ENCODE measurements around the gene MDFI.

Gene MDFI

GRCh38 chr6:41633056-41633634, 5.1 kb upstream of the MDFI start:
- H3K27ac ChIP-seq (ENCODE audit: low read depth, low read length, poor library complexity, severe bottlenecking) = no peak overlapping the region

GRCh38 chr6:41634657-41635056, 3.6 kb upstream of the MDFI start:
- no peak overlapping the region for H3K9ac ChIP-seq (ENCODE audit: low read length)
- H3K4me2 ChIP-seq (ENCODE audit: low read length) = no peak overlapping the region
- no peaks in the 10 kb centered on the region for H3K79me2 ChIP-seq (ENCODE audit: insufficient read depth, low read length)
- no peaks in the 10 kb centered on the region; the same call in 1 of the 2 replicates for H3K27me3 ChIP-seq (ENCODE audit: insufficient read depth, low read length)
- H3K36me3 ChIP-seq (ENCODE audit: insufficient read depth, low read length) = no peaks in the 10 kb centered on the region
- no peaks in the 10 kb centered on the region for H3K4me1 ChIP-seq (ENCODE audit: insufficient read depth, low read length, severe bottlenecking)
- no peaks in the 10 kb centered on the region for H3K9me2 ChIP-seq (ENCODE audit: low read depth, low read length)
- no peaks in the 10 kb centered on the region for H4K20me1 ChIP-seq (ENCODE audit: insufficient read depth, low read length)
- no peak overlapping the region for H3K4me3 ChIP-seq (ENCODE audit: low read depth, low read length, poor library complexity, severe bottlenecking)
- no peak overlapping the region for H3K27ac ChIP-seq (ENCODE audit: low read depth, low read length, poor library complexity, severe bottlenecking)
- H2AFZ ChIP-seq (ENCODE audit: low read length) = no peak overlapping the region
- H3F3A ChIP-seq (ENCODE audit: insufficient read depth, low read length) = no peaks in the 10 kb centered on the region
- TF ChIP-seq CTCF (IDR thresholded peaks at IDR 0.05; ENCODE audit: low read length) (no peak), EZH2 (IDR thresholded peaks at IDR 0.05; ENCODE audit: borderline replicate concordance, low read length) (no peak)
- H3K9me3 ChIP-seq (ENCODE audit: low read length) = no peaks in the 10 kb centered on the region

More at GRCh38 chr6:41633056-41633634, 5.1 kb upstream of the MDFI start:
- Histone ChIP-seq H3K4me2 (ENCODE audit: low read length) (no peak overlapping the region), H3K27me3 (ENCODE audit: insufficient read depth, low read length) (no peaks in the 10 kb centered on the region; the same call in 1 of the 2 replicates), H3K9me2 (ENCODE audit: low read depth, low read length) (no peaks in the 10 kb centered on the region), H3K36me3 (ENCODE audit: insufficient read depth, low read length) (no peaks in the 10 kb centered on the region), H3K79me2 (ENCODE audit: insufficient read depth, low read length) (no peaks in the 10 kb centered on the region), H2AFZ (ENCODE audit: low read length) (no peak overlapping the region), H3K9ac (ENCODE audit: low read length) (no peak overlapping the region), H3K4me3 (ENCODE audit: low read depth, low read length, poor library complexity, severe bottlenecking) (no peak overlapping the region), H3F3A (ENCODE audit: insufficient read depth, low read length) (no peaks in the 10 kb centered on the region), H4K20me1 (ENCODE audit: insufficient read depth, low read length) (no peaks in the 10 kb centered on the region), H3K9me3 (ENCODE audit: low read length) (no peaks in the 10 kb centered on the region), H3K4me1 (ENCODE audit: insufficient read depth, low read length, severe bottlenecking) (no peaks in the 10 kb centered on the region)
- TF ChIP-seq CTCF (IDR thresholded peaks at IDR 0.05; ENCODE audit: low read length) (no peak), EZH2 (IDR thresholded peaks at IDR 0.05; ENCODE audit: borderline replicate concordance, low read length) (no peak)

GRCh38 chr6:41635365-41635764, 2.9 kb upstream of the MDFI start:
- Histone ChIP-seq H3K9ac (ENCODE audit: low read length) (no peak overlapping the region), H3K9me3 (ENCODE audit: low read length) (no peaks in the 10 kb centered on the region), H3F3A (ENCODE audit: insufficient read depth, low read length) (no peaks in the 10 kb centered on the region), H3K36me3 (ENCODE audit: insufficient read depth, low read length) (no peaks in the 10 kb centered on the region), H4K20me1 (ENCODE audit: insufficient read depth, low read length) (no peaks in the 10 kb centered on the region), H3K79me2 (ENCODE audit: insufficient read depth, low read length) (no peaks in the 10 kb centered on the region), H3K27ac (ENCODE audit: low read depth, low read length, poor library complexity, severe bottlenecking) (no peak overlapping the region), H3K27me3 (ENCODE audit: insufficient read depth, low read length) (no peaks in the 10 kb centered on the region; the same call in 1 of the 2 replicates), H3K4me3 (ENCODE audit: low read depth, low read length, poor library complexity, severe bottlenecking) (no peak overlapping the region), H3K9me2 (ENCODE audit: low read depth, low read length) (no peaks in the 10 kb centered on the region), H3K4me2 (ENCODE audit: low read length) (no peak overlapping the region), H3K4me1 (ENCODE audit: insufficient read depth, low read length, severe bottlenecking) (no peaks in the 10 kb centered on the region), H2AFZ (ENCODE audit: low read length) (no peak overlapping the region)
- TF ChIP-seq EZH2 (IDR thresholded peaks at IDR 0.05; ENCODE audit: borderline replicate concordance, low read length) = no peak
- no peak for TF ChIP-seq CTCF (IDR thresholded peaks at IDR 0.05; ENCODE audit: low read length)

Measured in OCI-LY1 (cell line).